ENCODE data around the gene IFI6. TPM values are rescaled to one million over a fixed set of nuclear protein-coding genes. Genes with fewer than 3 reads are reported as not detected.

Gene IFI6
- total RNA-seq, 1 donor = 497 TPM

GRCh38 chr1:27627061-27627460 lies 44.9 kb downstream of the IFI6 start:
- no peaks in the 10 kb centered on the region for H3K27me3 ChIP-seq (ENCODE audit: insufficient read depth, low read length)

GRCh38 chr1:27626031-27626935 lies 45.7 kb downstream of the IFI6 start:
- Histone ChIP-seq H3K4me1 (ENCODE audit: insufficient read depth, low read length) (peaks cover 4% of the 10 kb centered on the region), H3K4me3 (ENCODE audit: insufficient read depth, low read length) (no peak overlapping the region), H3K4me2 (ENCODE audit: insufficient read depth, low read length) (no peak overlapping the region), H2AFZ (ENCODE audit: low read length) (no peak overlapping the region), H3K27me3 (ENCODE audit: insufficient read depth, low read length) (no peaks in the 10 kb centered on the region), H4K20me1 (ENCODE audit: insufficient read depth, low read length) (no peaks in the 10 kb centered on the region), H3K27ac (ENCODE audit: low read depth, low read length) (no peak overlapping the region), H3K36me3 (ENCODE audit: insufficient read depth, low read length) (no peaks in the 10 kb centered on the region), H3K79me2 (ENCODE audit: insufficient read depth, low read length) (no peaks in the 10 kb centered on the region), H3K9me3 (ENCODE audit: low read depth, low read length) (no peaks in the 10 kb centered on the region)
- no peak for TF ChIP-seq CTCF (IDR thresholded peaks at IDR 0.05; ENCODE audit: extremely low read depth, low read depth, low read length)
- peak; percentile 26 for DNase-seq (ENCODE audit: insufficient read length, low spot score, missing footprints)

More at GRCh38 chr1:27627061-27627460, 44.9 kb downstream of the IFI6 start:
- Histone ChIP-seq H3K27ac (ENCODE audit: low read depth, low read length) (no peak overlapping the region), H3K9me3 (ENCODE audit: low read depth, low read length) (no peaks in the 10 kb centered on the region), H3K4me1 (ENCODE audit: insufficient read depth, low read length) (peaks cover 2% of the 10 kb centered on the region), H3K4me3 (ENCODE audit: insufficient read depth, low read length) (no peak overlapping the region), H2AFZ (ENCODE audit: low read length) (no peak overlapping the region), H3K4me2 (ENCODE audit: insufficient read depth, low read length) (no peak overlapping the region), H3K79me2 (ENCODE audit: insufficient read depth, low read length) (no peaks in the 10 kb centered on the region), H4K20me1 (ENCODE audit: insufficient read depth, low read length) (no peaks in the 10 kb centered on the region), H3K36me3 (ENCODE audit: insufficient read depth, low read length) (no peaks in the 10 kb centered on the region)
- DNase-seq (ENCODE audit: insufficient read length, low spot score, missing footprints) = peak; percentile 4
- TF ChIP-seq CTCF (IDR thresholded peaks at IDR 0.05; ENCODE audit: extremely low read depth, low read depth, low read length) = no peak

- no peak overlapping the region for H3K4me3 ChIP-seq (ENCODE audit: insufficient read depth, low read length)
- no peak overlapping the region for H3K4me2 ChIP-seq (ENCODE audit: insufficient read depth, low read length)
- H3K4me1 ChIP-seq (ENCODE audit: insufficient read depth, low read length) = peaks cover 4% of the 10 kb centered on the region
- H2AFZ ChIP-seq (ENCODE audit: low read length) = no peak overlapping the region
- no peaks in the 10 kb centered on the region for H3K36me3 ChIP-seq (ENCODE audit: insufficient read depth, low read length)
- peak; percentile 9 for DNase-seq (ENCODE audit: insufficient read length, low spot score, missing footprints)
- no peak for TF ChIP-seq CTCF (IDR thresholded peaks at IDR 0.05; ENCODE audit: extremely low read depth, low read depth, low read length)
- no peaks in the 10 kb centered on the region for H3K9me3 ChIP-seq (ENCODE audit: low read depth, low read length)
- H4K20me1 ChIP-seq (ENCODE audit: insufficient read depth, low read length) = no peaks in the 10 kb centered on the region
- no peak overlapping the region for H3K27ac ChIP-seq (ENCODE audit: low read depth, low read length)
- H3K79me2 ChIP-seq (ENCODE audit: insufficient read depth, low read length) = no peaks in the 10 kb centered on the region
- no peaks in the 10 kb centered on the region for H3K27me3 ChIP-seq (ENCODE audit: insufficient read depth, low read length)
Observed at GRCh38 chr1:27624467-27625178, 47.4 kb downstream of the IFI6 start.

Data from osteoblast (primary cell).